Erythroblast (primary cell): Measurements from ENCODE around the gene PRDM15.

Experiments used
- GATA1 ChIP-seq: IDR thresholded peaks from 2 replicates; pipeline ENCODE4 v1.6.1; 2011; ENCODE audit warnings: low read depth, mild to moderate bottlenecking, control low read depth, low read length, moderate library complexity
- POLR2A ChIP-seq: IDR thresholded peaks from 2 replicates; pipeline ENCODE4 v1.6.1; 2011; ENCODE audit warnings: mild to moderate bottlenecking, low read length

DNA sequence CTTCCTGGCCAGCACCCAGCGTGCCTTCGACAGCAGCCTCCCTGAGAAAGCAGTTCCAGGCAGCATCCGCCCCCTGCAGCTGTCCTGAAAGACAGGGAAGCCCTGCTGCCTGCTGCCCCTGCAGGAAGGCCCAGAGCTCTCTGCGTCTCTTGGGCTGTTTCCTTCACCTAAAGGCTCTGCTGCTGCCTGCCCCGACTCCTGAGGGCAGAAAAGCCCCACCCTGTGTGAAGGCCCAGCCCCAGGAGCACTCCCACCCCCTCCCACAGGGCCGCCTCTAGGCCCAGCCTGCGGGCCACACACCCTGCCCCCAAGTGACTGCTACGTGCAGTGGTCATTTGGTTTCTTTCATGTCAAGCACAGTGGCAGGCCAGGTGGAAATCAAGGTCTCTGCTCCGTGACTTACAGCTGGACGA, 124.7 kb downstream of the PRDM15 start:
- TF ChIP-seq POLR2A (no peak), GATA1 (no peak)
